GM12891 (cell line): ENCODE results near the gene MAN1A1.

Source experiments
- DNase-seq: peaks from one replicate; pipeline ENCODE4 v3.0.0; 2011; ENCODE audit warnings: low spot score; ENCODE audit not compliant: insufficient read length
- FAIRE-seq: peaks from 2 replicates; lab custom pipeline; 2011; peaks lifted over from hg19 to GRCh38; lab: Jason Lieb, UNC
- PAX5 ChIP-seq: IDR thresholded peaks from 2 replicates; pipeline ENCODE4 v1.6.1; 2011; ENCODE audit warnings: low read length, moderate library complexity, mild to moderate bottlenecking; ENCODE audit not compliant: insufficient read depth, severe bottlenecking
- POLR2A ChIP-seq: IDR thresholded peaks from 2 replicates; pipeline ENCODE4 v1.6.1; 2011; ENCODE audit warnings: low read depth, low read length, control low read depth
- POLR2AphosphoS5 ChIP-seq: IDR thresholded peaks from 2 replicates; pipeline ENCODE4 v1.6.1; 2011; ENCODE audit warnings: low read depth, low read length, control low read depth
- POU2F2 ChIP-seq: IDR thresholded peaks from 2 replicates; pipeline ENCODE4 v1.6.1; 2011; ENCODE audit warnings: low read depth, mild to moderate bottlenecking, control low read depth, low read length, moderate library complexity
- SPI1 ChIP-seq: IDR thresholded peaks from 2 replicates; pipeline ENCODE4 v1.6.1; 2011; ENCODE audit warnings: low read depth, low read length, control low read depth
- TAF1 ChIP-seq: IDR thresholded peaks from 2 replicates; pipeline ENCODE4 v1.6.1; 2011; ENCODE audit warnings: low read depth, low read length, control low read depth

The MAN1A1 gene

DNA sequence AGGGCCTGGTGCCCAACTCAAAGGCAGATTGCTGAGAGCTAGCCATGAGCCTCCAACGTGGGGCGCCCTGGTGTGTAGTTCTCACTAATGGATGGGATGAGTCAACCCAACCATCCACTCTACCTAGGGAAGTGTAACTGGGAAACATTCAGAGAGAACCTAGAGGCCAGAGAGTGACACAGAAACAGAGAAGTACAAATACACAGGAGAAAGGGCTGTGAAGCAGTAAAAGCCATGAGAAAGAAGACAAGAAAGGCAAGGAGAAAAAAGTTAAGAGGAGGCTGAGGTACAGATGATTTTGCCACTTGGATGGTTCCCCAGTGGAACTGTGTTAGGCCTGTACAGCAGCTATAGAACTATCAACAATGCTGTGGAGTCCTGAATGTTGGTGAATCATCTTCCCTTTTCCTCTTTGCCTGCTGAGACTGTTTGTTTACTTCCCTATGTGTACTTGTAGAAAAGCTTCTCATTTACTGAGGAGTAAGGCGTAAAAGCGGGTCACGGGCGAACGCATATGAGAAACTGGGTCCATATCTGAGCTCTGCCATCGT is 39.0 kb downstream of the MAN1A1 start:
- FAIRE-seq: no peak
- DNase-seq: no peak
- TF ChIP-seq SPI1: peak; percentile 37; the same call in 1 of the 2 replicates
- TF ChIP-seq POLR2A: no peak

GRCh38 chr6:119308991-119309657 is 40.4 kb downstream of the MAN1A1 start:
- FAIRE-seq: no peak
- no peak for DNase-seq
- TF ChIP-seq POLR2AphosphoS5: no peak

GRCh38 chr6:119308048-119308570 is 41.5 kb downstream of the MAN1A1 start:
- no peak for TF ChIP-seq PAX5
- no peak for TF ChIP-seq POLR2AphosphoS5
- DNase-seq (no peak), FAIRE-seq (peak; percentile 20)

DNA sequence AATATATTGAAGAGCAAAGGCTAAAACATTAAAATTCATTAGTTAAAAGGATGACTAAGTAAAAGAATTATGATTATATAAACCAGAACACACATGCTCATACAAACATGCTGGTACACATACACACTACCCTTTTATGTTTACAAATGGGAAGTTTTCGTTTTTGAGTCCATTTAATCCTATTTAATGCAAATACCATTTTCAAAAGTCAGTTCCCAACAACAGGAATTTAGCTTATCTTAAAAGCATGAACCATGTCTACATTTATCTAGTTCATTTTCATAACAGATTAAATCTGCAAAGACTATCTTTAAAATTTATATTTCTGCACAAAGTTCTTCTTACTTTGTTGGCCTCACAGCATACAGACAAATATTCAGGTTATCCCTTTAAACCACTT is 42.5 kb downstream of the MAN1A1 start:
- TF ChIP-seq SPI1 (no peak), POLR2AphosphoS5 (no peak), PAX5 (no peak), POLR2A (no peak), TAF1 (no peak), POU2F2 (no peak)
- no peak for DNase-seq
- no peak for FAIRE-seq

- no peak for FAIRE-seq
- no peak for DNase-seq
- TF ChIP-seq TAF1 (no peak), PAX5 (no peak), POLR2A (no peak), SPI1 (no peak), POU2F2 (no peak)
These were observed 43.1 kb downstream of the MAN1A1 start for GRCh38 chr6:119306396-119306968.

GRCh38 chr6:119303164-119303887 is 46.2 kb downstream of the MAN1A1 start:
- DNase-seq: no peak
- TF ChIP-seq PAX5: no peak
- no peak for TF ChIP-seq POLR2A
- TF ChIP-seq POLR2AphosphoS5: no peak
- no peak for TF ChIP-seq SPI1
- no peak for TF ChIP-seq TAF1
- TF ChIP-seq POU2F2: no peak
- FAIRE-seq: no peak

DNA sequence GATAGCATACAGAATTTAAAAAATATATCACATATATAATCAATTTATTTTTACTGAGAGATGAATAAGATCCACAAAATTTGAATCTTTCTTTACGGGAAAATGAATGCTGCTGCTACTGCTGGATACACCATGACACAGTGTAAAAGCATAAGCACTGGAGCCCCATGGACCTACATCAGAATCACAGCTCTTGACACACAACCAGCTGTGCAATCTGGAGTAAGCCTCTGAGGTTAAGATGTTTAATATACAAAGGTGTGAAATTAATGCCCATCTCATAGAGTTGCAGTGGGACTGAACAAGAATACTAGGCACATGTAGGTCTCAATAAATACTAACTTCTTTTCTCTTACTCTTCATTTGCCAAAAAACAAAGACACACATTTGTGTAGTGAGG is 48.1 kb downstream of the MAN1A1 start:
- DNase-seq (no peak), FAIRE-seq (no peak)
- TF ChIP-seq SPI1 (no peak), POU2F2 (no peak), POLR2A (no peak), POLR2AphosphoS5 (no peak), TAF1 (no peak)

- DNase-seq: no peak
- TF ChIP-seq POLR2A (no peak), SPI1 (no peak), POLR2AphosphoS5 (no peak), POU2F2 (no peak), TAF1 (no peak), PAX5 (no peak)
- FAIRE-seq: peak; percentile 13
These were observed 49.9 kb downstream of the MAN1A1 start for GRCh38 chr6:119299694-119300093.

DNA sequence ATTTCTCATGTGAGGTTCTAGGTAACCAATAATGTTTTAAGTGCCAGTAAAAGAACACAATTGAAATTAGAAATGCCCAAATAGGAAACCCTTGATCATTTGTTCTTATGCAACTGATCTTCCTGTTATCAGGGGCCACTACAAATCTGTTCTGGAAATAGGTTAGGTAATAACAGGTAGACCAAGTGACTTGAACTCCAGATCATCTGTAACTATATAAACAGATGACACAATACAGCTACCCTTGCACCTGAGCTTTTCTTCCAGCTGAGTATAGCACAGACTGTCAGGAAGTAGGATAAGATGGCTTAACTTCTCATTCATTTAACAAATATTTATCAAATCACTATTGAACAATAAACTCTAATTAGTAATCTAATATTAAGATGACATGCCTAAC is 52.5 kb downstream of the MAN1A1 start:
- TF ChIP-seq POLR2A: no peak
- TF ChIP-seq TAF1: no peak
- FAIRE-seq: no peak
- DNase-seq: no peak

DNA sequence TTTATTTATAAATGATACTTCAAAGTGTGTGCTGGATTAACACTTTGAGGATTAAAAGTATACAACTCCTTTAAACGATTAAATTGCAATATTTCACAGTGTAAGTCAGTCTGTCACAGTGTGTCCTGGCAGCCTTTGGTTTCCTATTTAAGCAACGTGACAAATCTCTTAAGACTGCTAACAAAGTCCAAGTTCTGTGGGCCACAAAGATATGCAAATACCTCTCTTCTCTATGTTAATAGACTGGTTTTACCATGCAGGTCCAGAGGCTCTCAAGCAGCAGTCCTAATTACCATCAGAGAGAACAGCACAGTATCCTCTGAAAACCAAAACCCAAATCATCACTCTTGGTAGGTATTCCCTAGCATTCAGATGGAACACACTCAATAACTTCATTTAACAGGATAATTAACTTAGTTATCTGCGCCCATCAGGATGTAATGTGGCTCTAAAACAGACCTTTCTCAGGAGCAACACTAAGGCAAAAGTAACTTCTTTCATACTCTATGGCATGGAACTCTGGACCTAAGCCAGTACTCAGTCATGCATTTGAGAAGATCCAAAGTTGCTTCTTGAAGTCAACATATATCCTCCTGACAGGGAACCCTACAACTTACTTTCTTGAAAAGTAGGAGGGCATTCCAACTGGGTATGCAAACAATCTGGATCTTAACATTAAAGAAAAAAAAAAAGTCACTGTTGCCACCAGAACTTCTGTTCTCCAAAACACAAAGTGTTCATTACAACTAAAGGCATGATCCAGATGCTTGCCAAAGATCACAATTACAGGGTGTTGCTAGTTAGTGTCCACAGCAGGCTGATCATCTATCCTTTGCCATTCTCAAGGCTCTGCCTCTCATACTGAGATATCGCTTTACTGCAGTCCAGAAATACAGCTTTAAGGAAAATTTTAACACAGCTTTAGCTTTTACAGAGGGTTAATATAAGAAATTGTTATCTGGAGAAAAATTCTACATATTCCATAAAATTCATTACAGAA is 53.2 kb downstream of the MAN1A1 start:
- TF ChIP-seq POU2F2 (no peak), TAF1 (no peak), POLR2AphosphoS5 (no peak), SPI1 (no peak), POLR2A (no peak), PAX5 (no peak)
- no peak for FAIRE-seq
- no peak for DNase-seq
